ENCODE results near the gene ADAT3.
A peak's percentile ranks its signal among the peaks of the same experiment; 100 is the strongest.

ADAT3 gene

GRCh38 chr19:1905110-1905862 lies at the start of gene ADAT3, which contains the start of gene SCAMP4:
TSS of gene ADAT3 (plus strand) at chr19:1905399. CDS start at chr19:1912048, 6,649 bp downstream.
TSS of gene SCAMP4 (plus strand) at chr19:1905399. CDS start at chr19:1915020, 9,621 bp downstream.
- peak; percentile 97 to 98 for ATAC-seq

GRCh38 chr19:1855828-1856255 lies 49.4 kb upstream of the ADAT3 start:
- ATAC-seq: peak; percentile 30

GRCh38 chr19:1856345-1856697 lies 48.9 kb upstream of the ADAT3 start:
- ATAC-seq: no peak

GRCh38 chr19:1856698-1857603 lies 48.2 kb upstream of the ADAT3 start:
- peak; percentile 11 to 23 for ATAC-seq

- ATAC-seq: no peak
Observed at GRCh38 chr19:1857648-1858326, 47.4 kb upstream of the ADAT3 start.

GRCh38 chr19:1858412-1859081 lies 46.7 kb upstream of the ADAT3 start:
- ATAC-seq: no peak

GRCh38 chr19:1859331-1859781 lies 45.8 kb upstream of the ADAT3 start:
- no peak for ATAC-seq

GRCh38 chr19:1860042-1860775 lies 45.0 kb upstream of the ADAT3 start:
- no peak for ATAC-seq

- no peak for ATAC-seq
Observed at GRCh38 chr19:1860821-1861598, 44.2 kb upstream of the ADAT3 start.

- no peak for ATAC-seq
Observed at GRCh38 chr19:1861599-1862031, 43.6 kb upstream of the ADAT3 start.

- no peak for ATAC-seq
Observed at GRCh38 chr19:1862068-1862423, 43.2 kb upstream of the ADAT3 start.

- ATAC-seq: peak in 1 of 2 donors; percentile 1
Observed at GRCh38 chr19:1862424-1863327, 42.5 kb upstream of the ADAT3 start.

GRCh38 chr19:1863328-1863637 lies 41.9 kb upstream of the ADAT3 start, which contains the start of gene KLF16:
TSS of gene KLF16 (minus strand) at chr19:1863579. CDS start at chr19:1863497, 82 bp downstream.
- peak; percentile 0 for ATAC-seq

GRCh38 chr19:1863638-1864479 lies 41.3 kb upstream of the ADAT3 start:
- peak; percentile 70 to 73 for ATAC-seq

- ATAC-seq: peak; percentile 22 to 24
Observed at GRCh38 chr19:1864480-1865171, 40.6 kb upstream of the ADAT3 start.

GRCh38 chr19:1865172-1866010 lies 39.8 kb upstream of the ADAT3 start:
- no peak for ATAC-seq

GRCh38 chr19:1866693-1867348 lies 38.4 kb upstream of the ADAT3 start:
- no peak for ATAC-seq
